Body of pancreas (tissue), 4 donors: Measurements from ENCODE around the gene HAVCR1. TPM values are rescaled to one million over a fixed set of nuclear protein-coding genes. Genes with fewer than 3 reads are reported as not detected.
"Not testable (repeated sequence)": the region's sequence is repeated elsewhere in the genome, so short reads cannot be mapped to it uniquely, and the experiment has no call there.

Experiments used
- ATAC-seq: fragments of 150-250 bp; one replicate; pipeline ENCODE4 v1.9.1; 2016
- DNase-seq, 4 donors: peaks; one replicate each; pipeline ENCODE4 v3.0.0-alpha.2; 2019
- H3K27ac ChIP-seq, 4 donors: fragments of 200-600 bp; sonication (generic); 1 replicate in 3 of 4; 2 replicates in 1 of 4; pipeline versions ENCODE4 v1.5.1 to v1.6.1; 2016 to 2019; ENCODE audit warnings: mild to moderate bottlenecking in 1 of 4, mixed read lengths in 1 of 4, moderate library complexity in 1 of 4
- H3K27me3 ChIP-seq, 2 donors: fragments of 200-600 bp; sonication (generic); one replicate each; pipeline ENCODE4 v1.6.0; 2016; ENCODE audit warnings: mild to moderate bottlenecking in 1 of 2
- H3K36me3 ChIP-seq, 2 donors: fragments of 200-600 bp; sonication (generic); replicated peaks in 1 of 2; 2 replicates each; pipeline ENCODE4 v1.5.1; 2016; ENCODE audit warnings: low read depth in 2 of 2; ENCODE audit not compliant: insufficient read depth in 1 of 2
- H3K4me1 ChIP-seq: fragments of 200-600 bp; sonication (generic); one replicate; pipeline ENCODE4 v1.6.0; 2016
- H3K4me3 ChIP-seq, 2 donors: fragments of 200-600 bp; sonication (generic); 1 replicate in 1 of 2; 2 replicates in 1 of 2; pipeline ENCODE4 v1.5.1; 2016 to 2019
- H3K9me3 ChIP-seq, 3 donors: fragments of 200-600 bp; sonication (generic); 1 replicate in 2 of 3; 2 replicates in 1 of 3; pipeline ENCODE4 v1.5.1; 2016
- POLR2A ChIP-seq, 3 donors: fragments of 450-650 bp; IDR thresholded peaks; one replicate each; pipeline ENCODE4 v1.6.1; 2016; ENCODE audit warnings: antibody characterized with exemption in 3 of 3, mild to moderate bottlenecking in 2 of 3
- WGBS, 2 donors: methylation state at CpG; one replicate each; pipeline ENCODE4 v1.1.5; 2017; 5-methylcytosine and 5-hydroxymethylcytosine counted together
- intact Hi-C: fragments of 100-400 bp; cut with DNase I; formaldehyde crosslinking; loops from one replicate; pipeline ENCODE4 v1.15.1; 2023
- total RNA-seq, 2 donors: library from RNA; depleted of rRNA; stranded (reverse); fragments of >200 nt; gene quantifications; one replicate each; pipeline ENCODE4 v1.1.0, GENCODE V29; 2016
- TF ChIP-seq, protein P1 (sequence below), 7 experiments: fragments of 450-650 bp in 4 of 7; fragments of 200-600 bp in 3 of 7; sonication (generic) in 3 of 7; IDR thresholded peaks; one replicate each; pipeline ENCODE4 v1.5.1; 2016 to 2019; ENCODE audit warnings: antibody characterized with exemption in 7 of 7

HAVCR1 gene
- total RNA-seq, 2 donors from 2014 or later = not detected

DNA sequence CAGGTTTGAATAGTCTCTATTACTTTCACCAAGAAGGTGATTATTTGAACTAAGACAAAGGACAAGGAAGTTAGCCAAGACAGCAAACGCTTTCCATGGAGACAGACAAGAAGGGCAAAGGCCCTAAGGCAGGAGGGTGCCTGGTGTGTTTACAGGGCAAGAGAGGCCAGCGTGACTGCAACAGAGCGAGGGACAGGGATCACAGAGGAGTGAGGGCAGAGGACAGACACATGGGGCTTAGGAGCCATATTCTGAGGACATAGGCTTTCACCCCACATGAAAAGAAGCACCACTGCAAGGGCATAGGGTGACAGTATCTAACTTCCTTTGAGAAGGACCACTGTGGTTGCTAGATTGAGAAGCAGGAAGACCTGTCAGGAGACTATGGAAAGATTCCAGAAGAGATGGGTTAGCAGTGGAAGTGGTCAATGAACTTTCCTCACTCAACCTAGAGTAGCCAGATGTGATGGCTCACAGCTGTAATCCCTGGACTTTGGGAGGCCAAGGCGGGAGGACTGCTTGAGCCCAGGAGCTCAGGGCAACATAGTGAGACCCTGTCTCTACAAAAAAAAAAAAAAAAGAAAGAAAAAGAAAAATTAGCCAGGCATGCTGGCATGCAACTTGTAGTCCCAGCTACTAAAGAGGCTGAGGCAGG, 5.0 kb upstream of the HAVCR1 start:
- Histone ChIP-seq H3K4me3 (no peak overlapping the region), H3K27me3 (no peaks in the 10 kb centered on the region), H3K4me1 (peaks cover 9% of the 10 kb centered on the region), H3K9me3 (no peaks in the 10 kb centered on the region), H3K36me3 (no peaks in the 10 kb centered on the region), H3K27ac (no peak overlapping the region)
- no peak for ATAC-seq
- WGBS, 2 donors = 86 to 88% methylated on average over 4 of the region's 4 CpGs
- intact Hi-C loops = no loop called here
- TF ChIP-seq, protein P1, sequence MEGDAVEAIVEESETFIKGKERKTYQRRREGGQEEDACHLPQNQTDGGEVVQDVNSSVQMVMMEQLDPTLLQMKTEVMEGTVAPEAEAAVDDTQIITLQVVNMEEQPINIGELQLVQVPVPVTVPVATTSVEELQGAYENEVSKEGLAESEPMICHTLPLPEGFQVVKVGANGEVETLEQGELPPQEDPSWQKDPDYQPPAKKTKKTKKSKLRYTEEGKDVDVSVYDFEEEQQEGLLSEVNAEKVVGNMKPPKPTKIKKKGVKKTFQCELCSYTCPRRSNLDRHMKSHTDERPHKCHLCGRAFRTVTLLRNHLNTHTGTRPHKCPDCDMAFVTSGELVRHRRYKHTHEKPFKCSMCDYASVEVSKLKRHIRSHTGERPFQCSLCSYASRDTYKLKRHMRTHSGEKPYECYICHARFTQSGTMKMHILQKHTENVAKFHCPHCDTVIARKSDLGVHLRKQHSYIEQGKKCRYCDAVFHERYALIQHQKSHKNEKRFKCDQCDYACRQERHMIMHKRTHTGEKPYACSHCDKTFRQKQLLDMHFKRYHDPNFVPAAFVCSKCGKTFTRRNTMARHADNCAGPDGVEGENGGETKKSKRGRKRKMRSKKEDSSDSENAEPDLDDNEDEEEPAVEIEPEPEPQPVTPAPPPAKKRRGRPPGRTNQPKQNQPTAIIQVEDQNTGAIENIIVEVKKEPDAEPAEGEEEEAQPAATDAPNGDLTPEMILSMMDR (IDR thresholded peaks at IDR 0.05) = no peak
- TF ChIP-seq POLR2A (IDR thresholded peaks at IDR 0.05) = no peak
- DNase-seq = no peak

DNA sequence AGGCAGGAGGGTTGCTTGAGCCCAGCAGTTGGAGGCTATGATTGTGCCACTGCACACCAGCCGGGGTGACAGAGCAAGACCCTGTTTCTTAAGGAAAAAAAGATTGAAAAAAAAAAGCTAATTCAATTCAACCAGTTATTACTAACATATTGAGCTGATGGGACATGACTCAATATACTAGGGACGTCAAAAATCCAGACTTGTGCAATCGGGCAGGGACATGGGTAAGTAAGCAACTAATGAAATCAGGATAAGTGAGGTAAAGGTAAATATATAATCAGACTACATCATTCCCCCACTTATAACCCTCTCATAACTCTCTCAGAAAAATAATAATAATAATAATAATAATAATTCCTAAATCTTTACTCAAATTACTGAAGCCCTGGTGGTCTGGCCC, 975 bp upstream of the HAVCR1 start:
- intact Hi-C loops = no loop called here
- no peak overlapping the region for H3K4me3 ChIP-seq
- no peaks in the 10 kb centered on the region for H3K27me3 ChIP-seq
- H3K9me3 ChIP-seq = no peaks in the 10 kb centered on the region
- DNase-seq (no peak), ATAC-seq (no peak)
- 80 to 90% methylated on average over 3 of the region's 3 CpGs for WGBS, 2 donors
- no peak overlapping the region for H3K27ac ChIP-seq
- no peak for TF ChIP-seq POLR2A (IDR thresholded peaks at IDR 0.05)
- TF ChIP-seq, protein P1 (IDR thresholded peaks at IDR 0.05) = no peak
- peaks cover 12% of the 10 kb centered on the region for H3K4me1 ChIP-seq
- no peaks in the 10 kb centered on the region for H3K36me3 ChIP-seq

DNA sequence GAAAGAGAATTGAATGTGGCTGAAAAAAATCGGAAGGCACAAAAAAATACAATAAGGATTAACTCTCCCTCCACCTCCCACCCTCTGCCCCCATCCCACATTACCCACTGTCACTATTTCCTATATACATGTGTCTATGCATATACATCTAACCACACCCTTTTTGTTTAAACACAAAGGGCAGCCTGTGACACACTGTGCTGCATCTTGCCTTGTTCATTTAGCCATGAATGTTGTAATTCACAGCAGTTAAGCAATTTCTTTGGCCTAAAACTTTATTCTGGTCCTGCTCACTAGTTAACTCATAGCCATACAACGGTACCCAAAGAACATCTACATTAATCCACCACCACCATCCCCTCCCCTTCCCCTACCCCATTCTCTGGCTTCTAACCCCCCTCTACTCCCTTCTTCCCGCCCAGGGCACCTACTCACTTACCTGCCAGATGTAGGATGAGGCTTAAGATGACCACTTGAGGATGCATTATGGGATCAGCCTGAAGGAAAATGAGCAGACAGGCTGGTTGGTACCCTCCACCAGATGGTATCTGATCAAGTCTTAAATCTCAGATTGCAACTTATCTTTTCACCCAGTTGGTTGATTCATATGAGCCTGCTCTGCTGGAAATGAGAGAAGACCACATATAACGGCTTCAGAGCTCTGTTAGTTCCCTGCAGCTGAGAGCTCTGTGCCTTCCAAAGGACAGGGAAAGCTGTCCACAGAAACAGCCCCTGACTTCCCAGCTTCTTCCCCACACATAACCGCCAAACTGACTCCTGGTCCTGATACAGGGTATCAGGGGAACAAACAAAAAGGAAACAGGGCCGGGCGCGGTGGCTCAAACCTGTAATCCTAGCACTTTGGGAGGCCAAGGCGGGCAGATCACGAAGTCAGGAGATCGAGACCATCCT, 1.2 kb downstream of the HAVCR1 start:
- DNase-seq = no peak
- no peaks in the 10 kb centered on the region for H3K36me3 ChIP-seq
- H3K27me3 ChIP-seq = no peaks in the 10 kb centered on the region
- H3K4me1 ChIP-seq = peaks cover 12% of the 10 kb centered on the region
- no peak overlapping the region for H3K4me3 ChIP-seq
- intact Hi-C loops = no loop called here
- no peak for ATAC-seq
- no peaks in the 10 kb centered on the region for H3K9me3 ChIP-seq
- TF ChIP-seq POLR2A (IDR thresholded peaks at IDR 0.05) = no peak
- TF ChIP-seq, protein P1 (IDR thresholded peaks at IDR 0.05) = no peak
- no peak overlapping the region for H3K27ac ChIP-seq
- 81 to 87% methylated on average over 11 of the region's 11 CpGs for WGBS, 2 donors

DNA sequence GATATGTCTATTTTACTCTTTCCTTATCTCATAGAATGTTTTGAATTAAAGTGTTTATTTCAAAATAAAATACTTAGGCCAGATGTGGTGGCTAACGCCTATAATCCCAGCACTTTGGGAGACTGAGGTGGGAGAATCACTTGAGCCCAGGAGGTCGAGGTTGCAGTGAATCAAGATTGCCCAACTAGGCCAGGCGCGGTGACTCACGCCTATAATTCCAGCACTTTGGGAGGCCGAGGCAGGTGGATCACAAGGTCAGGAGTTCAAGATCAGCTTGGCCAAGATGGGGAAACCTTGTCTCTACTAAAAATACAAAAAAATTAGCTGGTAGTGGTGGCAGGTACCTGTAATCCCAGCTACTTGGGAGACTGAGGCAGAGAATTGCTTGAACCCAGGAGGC, 2.1 kb downstream of the HAVCR1 start:
- H3K36me3 ChIP-seq = not testable (repeated sequence)
- peaks cover 12% of the 10 kb centered on the region for H3K4me1 ChIP-seq
- 85 to 91% methylated on average over 6 of the region's 6 CpGs for WGBS, 2 donors

DNA sequence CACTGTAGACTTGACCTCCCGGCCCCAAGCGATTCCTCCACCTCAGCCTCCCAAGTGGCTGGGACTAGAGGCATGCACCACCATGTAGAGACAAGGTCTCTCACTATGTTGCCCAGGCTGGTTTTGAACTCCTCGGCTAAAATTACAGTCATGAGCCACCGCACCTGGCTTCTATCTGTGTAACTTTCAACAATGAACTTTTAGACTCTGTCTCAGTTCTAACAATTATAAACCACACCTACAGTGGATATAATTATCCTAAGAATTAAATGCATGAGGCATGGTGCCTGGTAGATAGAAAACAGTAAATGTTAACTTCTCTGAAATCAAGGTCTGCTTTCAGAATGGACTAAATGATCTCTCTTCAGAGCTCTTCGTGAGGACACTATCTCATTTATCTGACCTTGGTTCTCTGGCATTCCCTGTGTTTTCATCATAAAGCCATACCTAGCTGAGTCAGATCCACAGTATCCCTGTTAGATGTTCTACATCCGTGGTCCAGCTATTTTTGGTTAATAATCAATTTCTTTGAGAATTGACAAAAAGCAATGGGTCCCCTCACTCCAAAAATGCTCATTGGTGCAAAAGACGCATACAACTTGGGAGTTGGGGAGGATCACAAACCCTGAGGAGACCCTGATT, 7.2 kb downstream of the HAVCR1 start:
- no peak overlapping the region for H3K27ac ChIP-seq
- ATAC-seq = no peak
- H3K9me3 ChIP-seq = no peaks in the 10 kb centered on the region
- 63 to 66% methylated on average over 7 of the region's 7 CpGs for WGBS, 2 donors
- no peaks in the 10 kb centered on the region for H3K36me3 ChIP-seq
- intact Hi-C loops = no loop called here
- no peak overlapping the region for H3K4me3 ChIP-seq
- no peak for TF ChIP-seq POLR2A (IDR thresholded peaks at IDR 0.05)
- TF ChIP-seq, protein P1 (IDR thresholded peaks at IDR 0.05) = no peak
- DNase-seq = no peak
- no peaks in the 10 kb centered on the region for H3K4me1 ChIP-seq
- no peaks in the 10 kb centered on the region for H3K27me3 ChIP-seq

More for the DNA sequence above, 2.1 kb downstream of the HAVCR1 start:
- ATAC-seq, H3K4me3 ChIP-seq, intact Hi-C loops, H3K27ac ChIP-seq, DNase-seq, H3K27me3 ChIP-seq, H3K9me3 ChIP-seq: not testable (repeated sequence)
